Stimulated activated CD4-positive, alpha-beta T cell treated with anti-CD3 and anti-CD28 coated beads, Interleukin-1b, Interleukin-23, amount 100 ng/mL, for 24 hours (primary cell): ENCODE data around the gene NPR2.

Experiments
- DNase-seq, 4 experiments: peaks; one replicate each; pipeline ENCODE4 v3.0.0-alpha.2; 2020; ENCODE audit warnings: low read depth in 4 of 4, low spot score in 1 of 4

NPR2 gene

DNA sequence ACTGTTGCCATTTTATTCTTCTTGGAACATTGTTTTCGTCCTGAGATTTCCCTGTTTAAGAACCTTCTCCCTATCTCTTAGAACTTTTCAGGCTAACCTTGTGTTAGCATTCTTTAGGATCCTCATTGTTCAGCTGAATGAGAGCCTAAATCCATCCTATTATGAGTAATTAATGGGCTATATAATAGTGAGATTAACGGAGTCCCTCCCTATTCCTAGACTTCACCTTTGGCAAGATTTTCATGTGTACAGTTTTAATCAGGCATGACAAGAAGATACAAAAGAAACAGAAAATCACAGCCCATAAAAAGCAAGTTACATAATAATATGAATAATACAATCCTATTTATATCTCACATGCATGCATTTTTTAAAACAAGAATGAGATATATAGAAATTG, 28.2 kb upstream of the NPR2 start:
- no peak for DNase-seq

DNA sequence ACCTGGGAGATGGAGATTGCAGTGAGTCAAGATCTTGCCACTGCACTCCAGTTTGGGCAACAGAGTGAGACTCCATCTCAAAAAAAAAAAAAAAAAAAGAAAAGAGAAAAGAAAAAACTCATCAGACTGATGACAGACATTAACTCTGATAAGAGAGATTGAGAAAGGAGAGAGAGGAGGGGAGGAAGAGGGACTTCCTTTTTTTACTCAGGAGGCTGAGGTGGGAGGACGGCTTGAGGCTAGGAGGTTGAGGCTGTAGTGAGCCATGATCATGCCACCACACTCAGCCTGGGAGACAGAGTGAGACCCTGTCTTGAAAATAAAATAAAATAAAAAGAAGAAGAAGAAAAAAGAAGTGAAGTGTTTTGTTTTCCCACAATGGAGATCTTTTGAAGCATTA, 27.6 kb upstream of the NPR2 start:
- no peak for DNase-seq

DNA sequence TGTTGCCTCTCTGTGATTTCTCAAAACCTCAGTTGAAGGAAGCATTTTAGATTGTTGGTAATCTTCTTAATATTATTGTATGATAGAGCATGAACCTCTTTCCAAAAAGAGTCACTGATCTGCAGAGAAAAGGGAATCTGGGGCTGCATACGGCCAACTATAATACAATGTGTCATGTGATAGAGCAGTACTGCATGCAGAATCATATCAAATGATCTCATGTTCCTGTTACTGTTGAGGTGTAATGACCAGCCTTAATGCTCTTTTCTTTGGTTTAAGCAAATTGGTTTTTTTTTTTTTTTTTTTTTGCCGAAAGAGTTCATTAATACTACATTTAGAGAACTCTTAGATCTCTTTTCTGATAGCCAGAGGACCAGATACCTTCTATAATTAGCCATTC, 24.4 kb upstream of the NPR2 start:
- no peak for DNase-seq

DNA sequence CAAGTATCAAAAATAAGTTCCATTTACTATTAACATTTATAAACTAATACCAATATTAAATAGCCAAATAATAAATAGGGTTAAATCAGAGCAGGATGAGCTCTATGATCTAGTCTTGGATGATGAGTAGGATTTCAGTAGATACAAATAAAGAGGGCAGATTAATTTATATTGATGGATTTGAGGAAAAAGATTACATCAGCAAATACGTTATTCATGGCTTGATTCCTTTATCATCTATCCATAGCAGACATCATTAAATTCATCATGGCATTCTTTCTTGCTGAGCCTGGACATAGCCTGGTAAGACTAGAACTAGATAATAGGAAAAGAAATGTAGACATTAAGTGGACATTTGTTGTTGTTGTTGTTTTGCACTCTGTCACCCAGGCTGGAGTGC, 23.9 kb upstream of the NPR2 start:
- DNase-seq = no peak

DNA sequence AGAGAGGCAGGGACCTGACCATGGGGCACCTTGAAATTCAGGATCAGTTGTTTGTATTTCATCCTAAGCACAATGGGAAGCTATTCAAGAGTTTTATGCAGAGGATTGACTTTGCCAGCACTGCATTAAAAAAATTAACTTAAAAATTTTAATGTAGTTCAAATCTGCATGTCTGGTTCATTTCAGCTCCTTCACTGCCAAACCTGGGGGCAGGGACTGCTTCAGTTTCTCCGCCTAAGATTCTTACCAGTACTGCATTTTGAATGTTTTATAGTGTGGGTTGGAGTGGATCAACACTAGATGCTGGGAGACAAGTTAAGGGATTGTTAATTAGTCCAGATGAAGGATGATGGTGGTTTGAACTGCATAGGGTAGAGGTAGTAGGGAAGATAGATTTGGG, 21.6 kb upstream of the NPR2 start:
- DNase-seq = no peak

DNA sequence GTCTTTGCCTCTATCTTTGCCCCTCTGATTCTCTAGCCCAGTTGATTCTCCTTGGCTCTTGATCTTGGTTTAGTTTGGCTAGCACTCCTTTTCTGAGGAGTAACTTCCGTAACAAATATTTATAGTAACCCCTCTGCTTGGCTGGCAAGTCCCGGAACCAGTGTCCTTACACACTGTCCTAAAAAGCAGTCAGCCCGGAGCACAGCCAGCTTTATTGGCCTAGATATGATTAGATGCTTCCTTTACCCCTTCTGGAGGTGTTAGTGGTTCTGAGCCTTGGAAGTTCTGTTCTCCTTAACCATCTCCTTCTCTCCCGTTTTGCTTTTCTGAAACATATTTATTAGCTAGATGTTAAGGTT, 20.3 kb upstream of the NPR2 start:
- DNase-seq = no peak

DNA sequence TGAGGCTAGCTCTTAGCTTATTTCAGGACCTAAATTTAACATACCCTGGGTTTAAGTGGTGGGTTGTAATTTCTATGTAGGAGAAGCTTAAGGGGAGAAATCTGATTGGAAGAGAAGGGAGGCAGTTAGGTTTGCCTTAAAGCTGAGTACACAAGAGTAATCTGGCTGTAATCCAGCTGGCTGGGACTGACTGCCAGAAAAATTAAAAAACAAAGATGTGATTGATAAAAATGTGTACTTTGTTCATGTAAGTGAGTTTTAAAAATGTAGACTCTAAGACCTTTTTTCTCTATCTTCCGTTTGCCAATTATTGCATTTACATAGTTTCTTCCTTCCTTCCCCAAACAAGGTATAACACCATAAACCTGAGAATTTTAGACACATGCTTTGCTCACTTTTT, 19.9 kb upstream of the NPR2 start:
- DNase-seq = no peak

DNA sequence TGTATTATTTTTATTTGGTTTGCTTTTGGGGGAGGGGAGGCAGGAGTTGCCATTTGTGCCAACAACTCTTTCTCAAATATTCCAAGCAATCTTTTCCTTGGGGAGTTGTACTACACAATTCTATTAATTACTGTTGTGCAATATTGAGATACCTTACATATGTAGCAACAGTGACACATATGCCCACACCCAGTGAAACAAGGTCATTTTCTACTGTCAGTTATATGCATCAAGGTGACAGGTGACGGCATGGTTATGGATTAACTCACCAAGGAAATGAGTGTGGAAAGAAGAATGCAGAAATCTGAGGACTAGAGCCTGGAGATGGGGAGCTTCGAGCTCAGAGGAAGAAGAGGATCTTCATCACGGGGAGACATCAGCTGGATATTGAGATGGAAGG, 19.4 kb upstream of the NPR2 start:
- no peak for DNase-seq

DNA sequence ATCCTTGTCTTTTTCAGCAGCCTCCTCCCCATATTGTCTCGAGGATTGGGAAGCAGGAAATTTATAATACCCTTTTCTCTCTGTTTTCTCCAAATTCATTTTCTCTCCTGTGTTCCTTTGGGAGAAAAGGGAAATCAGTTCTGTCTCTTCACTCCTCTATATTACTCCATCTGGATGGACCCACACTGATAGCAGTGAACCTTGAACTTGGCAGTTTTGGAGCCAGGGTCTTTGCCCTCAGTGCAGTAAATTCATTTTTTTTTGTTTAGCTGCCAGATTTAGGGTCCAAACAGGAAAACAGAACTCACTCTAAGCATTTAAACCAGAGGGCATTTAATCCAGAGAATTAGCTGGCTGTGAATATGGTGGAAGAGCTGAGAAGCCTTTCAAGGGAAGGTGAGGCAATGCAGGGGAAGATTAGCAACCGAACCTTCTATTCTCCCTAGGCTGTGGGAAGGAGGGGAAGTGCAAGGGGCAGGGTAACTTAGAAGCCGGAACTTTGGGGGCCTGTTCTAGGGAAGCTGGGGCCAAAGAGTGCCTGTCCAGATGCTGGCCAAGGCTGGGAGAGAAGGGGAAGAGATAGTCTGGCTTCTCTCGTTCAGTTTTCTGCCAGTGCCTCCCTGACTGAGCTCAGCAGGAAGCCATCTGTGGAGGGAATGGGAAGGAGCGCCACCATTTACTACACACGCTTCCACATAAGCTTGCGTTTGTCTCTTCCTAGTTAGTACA, 16.3 kb upstream of the NPR2 start:
- DNase-seq = no peak

DNA sequence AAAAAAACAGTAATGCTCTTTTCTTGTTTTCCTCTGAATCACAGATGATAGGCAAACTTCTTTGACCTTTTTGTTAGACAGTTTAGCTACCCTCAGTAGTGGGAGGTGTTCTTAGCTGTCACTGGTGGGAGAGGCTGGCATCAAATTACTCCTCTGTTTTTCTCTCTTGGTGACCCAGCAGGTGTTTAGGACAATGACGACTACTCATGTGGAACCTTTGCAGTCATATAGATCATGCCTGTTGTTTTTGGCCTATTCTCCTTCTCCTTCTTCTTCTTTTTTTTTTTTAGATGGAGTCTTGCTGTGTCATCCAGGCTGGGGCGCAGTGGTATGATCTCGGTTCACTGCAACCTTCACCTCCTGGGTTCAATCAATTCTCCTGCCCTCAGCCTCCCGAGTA, 15.4 kb upstream of the NPR2 start:
- DNase-seq = no peak

DNA sequence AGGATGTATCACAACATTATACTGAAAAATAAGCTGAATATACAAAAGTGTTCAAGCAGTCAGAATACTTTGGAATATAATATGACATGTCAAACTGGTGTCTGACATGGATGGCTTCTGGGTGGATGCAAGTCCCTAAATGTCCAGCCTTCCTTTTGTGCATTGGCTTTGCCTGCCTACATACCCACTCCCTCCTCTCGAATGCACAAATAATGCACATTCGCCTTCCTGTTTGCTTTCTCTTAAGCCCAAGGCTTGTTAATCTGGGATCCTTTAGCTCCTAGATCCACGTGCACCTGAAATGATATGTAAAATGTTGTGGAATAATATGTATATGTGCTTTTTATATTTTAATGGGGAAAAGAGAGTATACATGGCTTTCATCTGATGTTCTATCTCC, 12.9 kb upstream of the NPR2 start:
- DNase-seq = no peak

DNA sequence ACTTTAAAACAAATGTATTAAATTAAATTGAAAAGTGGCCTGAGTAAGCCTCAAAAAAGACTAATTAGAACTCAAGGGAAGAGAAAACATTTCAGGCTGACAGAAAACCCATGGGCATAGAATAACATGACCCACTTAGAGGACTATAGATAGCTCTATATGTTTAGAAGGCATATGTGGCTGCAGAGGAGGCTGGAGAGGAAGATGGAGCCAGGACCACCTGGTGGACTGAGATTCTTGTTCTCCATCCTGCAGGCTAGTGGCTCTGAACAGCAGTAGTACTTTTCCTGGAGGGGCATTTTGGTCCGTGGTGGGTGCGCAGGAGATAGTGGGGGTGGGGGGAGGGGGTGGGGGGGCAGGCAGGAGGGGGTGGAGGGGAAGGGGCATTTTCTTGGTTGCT, 10.3 kb upstream of the NPR2 start:
- DNase-seq = no peak

DNA sequence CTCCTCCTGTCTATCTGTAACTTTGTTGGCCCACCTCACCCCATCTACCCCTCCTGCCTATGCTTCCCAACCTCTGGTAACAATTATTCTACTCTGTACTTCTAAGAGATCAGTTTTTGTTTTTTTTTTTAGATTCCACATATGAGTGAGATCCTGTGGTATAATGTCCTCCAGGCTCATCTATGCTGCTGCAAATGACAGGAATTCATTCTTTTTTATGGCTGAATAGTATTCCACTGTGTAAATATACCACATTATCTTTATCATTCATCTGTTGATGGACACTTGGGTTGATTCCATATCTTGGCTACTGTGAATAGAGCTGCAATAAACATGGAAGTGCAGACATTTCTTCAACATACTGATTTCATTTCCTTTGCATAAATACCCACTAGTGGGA, 8.0 kb upstream of the NPR2 start:
- no peak for DNase-seq

DNA sequence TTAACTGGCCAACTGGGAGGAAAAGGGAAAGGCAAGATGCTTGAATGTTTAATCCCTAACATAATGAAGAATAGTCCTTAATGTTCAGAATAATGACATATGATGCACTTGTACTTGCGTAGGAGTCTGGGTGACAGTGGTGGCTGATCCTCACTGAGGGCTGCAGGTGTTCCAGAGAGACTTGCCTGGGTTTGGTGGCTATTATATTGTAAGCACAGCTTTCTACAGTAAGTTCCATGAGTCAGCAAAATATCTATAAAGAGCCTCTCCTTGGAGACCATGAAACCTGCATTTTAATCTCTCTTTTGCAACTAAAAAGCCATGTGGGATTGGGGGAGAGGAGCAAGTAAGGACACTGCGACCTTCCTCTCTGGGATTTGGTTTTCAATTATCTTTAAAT, 1.9 kb upstream of the NPR2 start:
- DNase-seq = no peak

DNA sequence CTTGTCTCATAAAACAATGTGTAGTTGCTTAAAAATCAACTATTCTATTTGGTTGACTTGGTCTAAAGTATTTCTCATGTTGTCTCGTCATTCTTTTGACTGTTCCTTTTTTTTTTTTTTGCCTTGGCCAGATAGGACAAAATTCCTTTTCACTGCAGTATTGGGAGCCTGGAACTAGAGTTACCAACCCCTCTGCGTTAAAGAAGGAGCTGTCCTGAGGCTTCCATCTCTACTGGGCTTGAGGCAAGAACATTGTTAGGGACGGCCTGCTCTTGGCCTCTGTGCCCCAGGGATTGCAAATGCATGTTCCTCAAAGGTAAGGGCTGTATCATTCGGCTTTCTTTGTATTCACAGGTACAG, 1.4 kb upstream of the NPR2 start:
- DNase-seq = no peak

DNA sequence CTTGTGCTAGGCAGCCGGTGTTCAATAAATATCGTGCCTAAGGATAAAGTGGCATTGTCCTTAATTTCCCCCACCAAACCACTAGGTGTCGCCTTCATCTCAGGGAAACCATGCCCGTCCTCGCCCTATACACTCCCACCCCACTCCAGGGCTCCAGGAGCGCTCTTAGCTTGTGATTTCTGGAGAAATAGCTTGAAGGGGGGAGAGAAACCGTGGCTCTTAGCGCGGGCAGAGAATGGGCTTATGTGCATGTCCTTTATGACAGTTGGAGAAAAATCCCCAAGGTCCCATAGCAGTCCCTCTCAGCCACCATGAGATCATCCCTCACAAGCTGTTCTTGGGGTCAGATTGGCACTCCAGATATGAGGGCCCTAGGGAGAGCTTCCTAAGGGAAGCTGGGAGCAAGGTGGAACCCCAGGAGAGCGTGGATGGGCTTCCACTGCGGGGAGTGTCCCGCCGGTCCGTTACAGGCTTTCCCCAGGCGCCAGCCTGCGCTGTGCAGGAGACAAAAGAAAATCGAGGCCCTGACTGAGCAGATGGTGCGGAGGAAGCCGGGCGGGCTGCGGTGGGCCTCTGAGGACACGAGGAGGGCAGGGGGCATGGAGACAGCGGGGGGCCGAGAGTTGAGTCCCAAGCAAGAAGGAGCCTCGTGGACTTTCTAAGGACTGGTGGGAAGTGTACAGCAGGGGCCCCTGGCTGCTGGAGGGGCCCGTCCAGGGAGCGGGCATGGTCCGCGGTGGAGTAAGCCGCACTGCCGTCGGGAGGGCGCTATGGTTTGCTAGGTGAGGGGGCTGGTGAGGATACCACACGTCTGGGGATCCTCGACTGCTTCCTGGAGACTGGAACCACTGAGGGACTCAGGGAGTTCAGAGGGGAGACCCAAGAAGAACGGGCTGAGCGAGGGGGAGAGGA, 750 bp upstream of the NPR2 start:
- peak in 3 of 4 experiments; percentile 13 to 22 (median 21) for DNase-seq

DNA sequence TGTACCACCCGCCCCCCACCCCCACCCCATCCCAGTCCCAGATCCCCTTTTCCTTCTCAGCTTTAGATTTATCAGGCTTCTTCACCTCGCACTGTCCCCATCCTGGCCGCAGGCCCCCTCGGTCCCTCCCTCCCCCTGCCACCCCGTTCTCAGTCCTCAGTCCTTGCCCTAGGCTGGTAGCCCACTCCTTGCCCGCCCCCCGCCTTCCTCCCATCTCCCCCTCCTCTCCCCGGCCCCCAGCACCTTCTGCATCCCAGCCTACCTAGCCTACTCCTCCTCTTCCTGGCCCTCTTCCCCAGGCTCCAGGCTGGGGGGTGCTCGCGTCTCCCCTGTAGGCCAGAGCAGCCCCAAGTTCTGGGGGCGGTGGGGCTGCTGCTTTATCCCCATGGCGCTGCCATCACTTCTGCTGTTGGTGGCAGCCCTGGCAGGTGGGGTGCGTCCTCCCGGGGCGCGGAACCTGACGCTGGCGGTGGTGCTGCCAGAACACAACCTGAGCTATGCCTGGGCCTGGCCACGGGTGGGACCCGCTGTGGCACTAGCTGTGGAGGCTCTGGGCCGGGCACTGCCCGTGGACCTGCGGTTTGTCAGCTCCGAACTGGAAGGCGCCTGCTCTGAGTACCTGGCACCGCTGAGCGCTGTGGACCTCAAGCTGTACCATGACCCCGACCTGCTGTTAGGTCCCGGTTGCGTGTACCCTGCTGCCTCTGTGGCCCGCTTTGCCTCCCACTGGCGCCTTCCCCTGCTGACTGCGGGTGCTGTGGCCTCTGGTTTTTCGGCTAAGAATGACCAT, 828 bp downstream of the NPR2 start:
- DNase-seq = no peak

DNA sequence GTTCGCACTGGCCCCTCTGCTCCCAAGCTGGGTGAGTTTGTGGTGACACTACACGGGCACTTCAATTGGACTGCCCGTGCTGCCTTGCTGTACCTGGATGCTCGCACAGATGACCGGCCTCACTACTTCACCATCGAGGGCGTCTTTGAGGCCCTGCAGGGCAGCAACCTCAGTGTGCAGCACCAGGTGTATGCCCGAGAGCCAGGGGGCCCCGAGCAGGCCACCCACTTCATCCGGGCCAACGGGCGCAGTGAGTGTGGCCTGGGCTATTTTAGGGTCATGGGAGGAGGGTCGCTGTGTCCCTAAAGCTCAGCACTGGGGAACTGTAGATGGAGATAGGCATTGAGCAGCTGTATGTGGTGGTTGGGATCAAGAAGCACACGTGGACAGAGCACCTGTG, 1.4 kb downstream of the NPR2 start:
- DNase-seq = no peak

DNA sequence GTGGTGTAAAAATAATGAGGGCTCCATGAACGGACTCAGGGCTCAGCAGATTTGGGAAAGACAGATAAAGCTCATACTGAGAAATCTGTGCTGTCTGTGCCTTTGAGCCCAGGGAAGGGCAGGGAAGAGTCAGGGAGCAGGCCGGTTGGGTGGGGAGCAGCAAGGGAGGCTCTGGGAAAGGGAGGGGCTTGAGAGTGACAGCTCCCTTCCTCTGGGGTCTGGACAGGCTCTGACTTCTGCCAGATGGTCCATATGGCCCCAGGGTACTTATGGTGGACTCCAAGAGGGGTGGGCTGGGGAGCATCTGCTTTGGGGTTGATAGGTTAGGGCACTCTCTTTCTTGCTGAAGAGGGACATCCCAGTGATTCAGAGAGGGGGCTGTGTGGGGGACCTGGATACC, 2.1 kb downstream of the NPR2 start:
- no peak for DNase-seq

DNA sequence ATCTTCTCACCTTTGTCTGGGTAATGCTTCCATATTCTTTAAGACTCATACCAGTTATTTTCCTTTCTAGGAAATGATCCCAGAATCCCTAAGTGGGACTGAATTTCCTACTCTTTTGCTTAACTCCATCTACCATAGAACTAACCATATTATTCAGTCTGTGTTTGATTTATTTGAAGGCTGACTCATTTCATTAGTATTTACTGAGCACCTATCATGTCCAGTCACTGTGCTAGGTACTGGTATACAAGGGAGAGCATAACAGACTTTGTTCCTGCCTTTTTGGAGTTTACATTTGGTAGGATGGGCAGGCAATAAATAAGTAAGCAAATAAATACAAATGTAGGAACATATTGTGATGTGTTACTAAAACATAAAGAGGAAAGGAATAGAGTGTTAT, 4.3 kb downstream of the NPR2 start:
- no peak for DNase-seq

DNA sequence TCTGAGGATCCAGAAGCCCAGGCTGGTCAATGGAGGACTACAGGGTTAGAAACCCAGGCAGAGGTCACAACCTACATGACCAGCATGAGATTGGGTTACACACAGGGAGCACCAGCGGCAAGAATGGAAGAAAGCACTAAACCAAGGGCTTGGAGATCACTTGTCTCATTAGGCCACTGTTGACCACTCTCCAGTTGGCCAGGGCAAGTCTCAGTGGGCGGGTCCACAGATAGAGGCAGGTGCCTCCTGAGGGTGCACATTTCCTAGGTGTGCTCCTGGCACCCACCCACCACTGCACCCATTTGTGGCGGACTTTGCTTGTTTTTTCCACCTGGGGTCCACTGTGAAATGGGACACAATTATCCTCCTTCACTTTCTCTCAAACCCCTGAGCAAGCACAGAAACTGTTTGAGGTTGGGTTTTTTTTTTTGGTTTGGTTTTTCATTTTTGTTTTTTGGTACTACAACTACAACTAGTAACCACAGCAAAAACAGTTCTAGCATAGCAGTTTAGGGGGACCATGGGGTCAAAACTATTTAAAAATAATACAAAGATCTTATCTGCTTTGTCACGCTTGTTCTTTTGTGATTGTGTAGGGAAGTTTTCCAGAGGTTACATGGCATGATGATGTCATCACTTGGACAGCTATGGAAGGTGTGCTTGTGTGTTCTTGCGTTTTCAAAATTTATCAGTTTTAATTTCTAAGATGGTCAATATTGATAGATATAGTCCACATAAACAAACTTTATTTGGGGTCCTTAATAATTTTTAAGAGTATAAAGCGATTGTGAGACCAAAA, 6.1 kb downstream of the NPR2 start:
- no peak for DNase-seq
